ENCODE data around the gene SYTL5. TPM values are rescaled to one million over a fixed set of nuclear protein-coding genes. Genes with fewer than 3 reads are reported as not detected.
A peak's percentile ranks its signal among the peaks of the same experiment; 100 is the strongest.

Gene SYTL5
- total RNA-seq, 1 experiment from 2014 or later: 1.8 TPM

- DNase-seq (ENCODE audit: low spot score): no peak
Observed at GRCh38 chrX:38138157-38138891, 132.0 kb downstream of the SYTL5 start.

GRCh38 chrX:38138900-38139299 lies 132.5 kb downstream of the SYTL5 start:
- DNase-seq (ENCODE audit: low spot score): no peak

- no peak for DNase-seq (ENCODE audit: low spot score)
Observed at GRCh38 chrX:38142610-38143009, 136.3 kb downstream of the SYTL5 start.

- DNase-seq (ENCODE audit: low spot score): no peak
Observed at GRCh38 chrX:38149016-38149415, 142.7 kb downstream of the SYTL5 start.

GRCh38 chrX:38150993-38151392 lies 144.6 kb downstream of the SYTL5 start:
- no peak for DNase-seq (ENCODE audit: low spot score)

- no peak for DNase-seq (ENCODE audit: low spot score)
Observed at GRCh38 chrX:38151441-38151840, 145.1 kb downstream of the SYTL5 start.

DNA sequence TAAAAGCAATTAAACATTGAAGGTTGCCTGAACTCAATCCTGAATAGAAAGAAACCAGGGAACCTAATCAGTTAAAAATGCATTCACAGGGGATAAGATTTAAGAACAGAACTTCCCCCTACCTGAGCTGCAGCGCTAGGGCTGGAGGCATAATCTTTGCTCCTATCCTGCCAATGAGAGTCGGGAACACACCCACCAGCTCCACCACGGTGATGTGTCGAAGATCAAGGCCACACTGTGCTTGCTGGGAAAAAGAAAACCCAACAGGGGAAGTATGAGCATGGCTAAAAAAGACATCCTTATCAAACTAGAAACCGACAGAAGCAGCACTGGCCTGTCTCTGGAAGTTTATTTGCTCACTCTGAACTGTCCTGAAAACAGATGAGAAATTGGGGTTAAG lies 148.0 kb downstream of the SYTL5 start:
- no peak for DNase-seq (ENCODE audit: low spot score)

DNA sequence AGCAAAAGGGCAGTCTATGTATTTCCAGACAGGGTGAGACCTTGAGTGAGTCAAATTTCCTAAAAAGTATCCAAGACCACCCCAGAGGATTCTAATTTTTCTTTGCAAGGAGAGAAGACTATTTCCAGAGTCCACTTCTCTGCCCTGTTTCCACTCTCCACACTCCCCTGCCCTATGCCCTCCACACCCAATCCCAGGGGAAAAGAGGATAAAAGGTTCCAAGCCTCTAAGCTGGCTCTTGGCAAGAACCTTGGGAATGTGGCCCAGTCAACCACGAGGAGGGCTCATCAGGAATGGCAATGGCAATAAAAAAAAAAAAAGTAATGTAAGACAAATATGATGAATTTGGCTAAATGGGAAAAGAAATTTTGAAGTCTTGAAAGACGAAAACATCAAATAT lies 148.5 kb downstream of the SYTL5 start:
- DNase-seq (ENCODE audit: low spot score): no peak

DNA sequence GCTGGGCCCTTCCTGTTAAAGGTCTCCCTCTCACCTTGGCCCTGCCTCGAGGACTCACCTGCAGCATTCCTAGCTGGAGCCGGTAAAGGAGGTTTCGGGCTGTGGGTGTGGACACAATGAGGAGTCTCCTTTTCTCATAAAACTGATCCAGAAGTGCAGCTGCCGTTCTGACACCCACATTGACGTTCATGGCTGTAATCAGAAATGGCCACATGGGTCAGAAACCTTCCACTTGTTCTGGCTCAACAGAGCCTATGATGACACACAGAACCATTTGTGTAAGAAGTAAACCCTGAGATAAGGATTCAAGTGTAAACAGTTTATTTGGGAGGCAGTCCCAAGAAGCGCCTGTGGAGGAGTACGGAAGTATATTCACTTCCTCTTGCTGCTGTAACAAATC lies 150.5 kb downstream of the SYTL5 start:
- no peak for DNase-seq (ENCODE audit: low spot score)

DNA sequence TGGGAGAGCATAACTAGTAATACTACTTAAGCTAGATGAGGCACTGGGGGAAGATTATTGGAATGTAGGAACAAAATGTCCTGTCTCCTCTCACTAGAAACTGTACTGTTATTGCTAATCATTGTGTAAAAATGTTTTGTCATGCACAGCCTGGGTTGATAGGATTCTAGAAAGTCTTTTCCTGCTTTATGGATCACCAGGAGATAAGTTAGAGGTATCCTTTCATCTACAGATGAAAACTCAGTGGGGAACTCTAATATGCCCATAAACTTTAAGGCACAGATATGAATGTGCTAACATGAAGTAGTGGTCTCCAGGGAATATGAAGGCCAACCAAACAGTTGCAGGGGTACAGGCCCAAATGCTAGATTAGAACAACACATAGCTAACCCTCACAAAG lies 156.8 kb downstream of the SYTL5 start:
- no peak for DNase-seq (ENCODE audit: low spot score)

DNA sequence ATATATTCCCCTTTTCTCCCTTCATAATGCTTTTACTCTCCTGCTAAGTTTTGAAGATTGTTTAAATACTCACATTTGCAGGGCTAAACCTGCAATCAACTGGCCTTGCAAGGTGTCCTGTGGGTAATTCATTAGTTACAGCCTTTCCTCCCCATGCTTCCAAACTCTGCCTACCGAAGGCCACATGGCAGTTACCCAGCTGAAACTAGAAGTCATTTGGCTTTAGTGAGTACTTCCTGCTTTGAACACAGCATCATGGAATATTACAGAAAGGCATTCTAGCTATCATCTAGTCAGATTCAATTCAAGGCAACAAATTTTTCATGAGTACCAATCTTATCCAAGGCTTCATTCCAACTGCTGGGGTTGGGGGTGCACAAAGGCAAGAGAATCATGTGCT lies 158.7 kb downstream of the SYTL5 start:
- DNase-seq (ENCODE audit: low spot score): no peak

DNA sequence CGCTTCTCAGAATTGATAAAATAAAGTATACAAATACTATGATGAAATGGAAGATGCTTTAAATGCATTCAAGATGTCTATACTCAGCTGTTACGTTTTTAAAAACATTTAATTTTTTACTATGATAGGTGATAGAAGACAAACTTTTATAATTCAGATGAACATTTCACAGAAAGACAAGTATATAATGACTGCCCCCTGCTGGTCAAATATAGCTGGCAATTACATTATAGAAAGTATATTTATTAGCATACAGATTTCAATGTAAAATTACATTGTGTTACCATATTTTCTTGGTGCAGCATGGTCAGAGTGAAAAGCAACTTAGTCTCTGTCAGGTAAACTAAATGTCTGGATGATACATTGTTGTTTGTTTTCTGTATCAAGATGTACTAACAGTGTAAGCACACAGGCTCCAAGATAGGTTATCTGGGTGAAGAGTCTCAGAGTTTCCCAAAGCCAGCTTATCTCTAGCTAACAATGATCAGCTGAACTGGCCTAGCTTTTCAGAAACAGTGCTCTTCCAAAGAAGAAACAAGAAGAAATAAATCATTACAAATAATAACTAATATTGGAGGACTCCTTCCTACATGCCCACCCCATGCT lies 160.2 kb downstream of the SYTL5 start:
- DNase-seq (ENCODE audit: low spot score): peak; percentile 65

- DNase-seq (ENCODE audit: low spot score): no peak
Observed at GRCh38 chrX:38170556-38170955, 164.2 kb downstream of the SYTL5 start.

GRCh38 chrX:38172596-38172995 lies 166.2 kb downstream of the SYTL5 start:
- no peak for DNase-seq (ENCODE audit: low spot score)

DNA sequence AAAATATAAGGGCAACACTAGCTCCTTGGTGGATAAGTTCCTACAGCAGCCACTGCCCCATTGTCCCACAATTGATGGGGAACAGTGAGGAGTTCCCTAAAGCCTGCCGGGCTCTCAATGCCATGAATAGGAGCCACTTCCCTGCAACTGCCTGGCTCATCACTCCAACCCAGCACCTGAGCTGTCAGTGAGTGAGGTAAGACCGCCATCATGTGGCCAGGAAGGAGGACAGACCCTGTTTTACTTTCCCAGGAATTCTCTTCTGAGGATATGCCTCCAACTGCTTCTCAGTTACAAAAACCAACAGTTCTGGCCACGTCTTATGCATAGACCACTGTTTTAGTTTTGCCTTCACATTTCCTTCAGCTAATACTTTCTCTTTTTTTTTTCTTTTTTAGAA lies 168.8 kb downstream of the SYTL5 start:
- DNase-seq (ENCODE audit: low spot score): peak; percentile 48

- no peak for DNase-seq (ENCODE audit: low spot score)
Observed at GRCh38 chrX:38178396-38178795, 172.0 kb downstream of the SYTL5 start.

Small RNA genes lying within 50 kb of the gene (small RNA-seq; reads per million reads assigned to genes)
- gene MIR548AJ2: not detected

Other genes starting within 250 kb of the SYTL5 start
- gene CYBB, start 226.5 kb upstream of the SYTL5 start, total RNA-seq (2014; rRNA removed; shearing (Covaris generic)): 0.34 and 0.58 TPM in 2 replicates
- 20.1 and 23.9 TPM in 2 replicates for gene DYNLT3, start 159.0 kb upstream of the SYTL5 start, total RNA-seq (2014; rRNA removed; shearing (Covaris generic))
- gene SRPX, start 214.3 kb downstream of the SYTL5 start, total RNA-seq (2014; rRNA removed; shearing (Covaris generic)): not detected in 2 replicates